H1 (cell line): ENCODE data around the gene ZNF581. TPM values are rescaled to one million over a fixed set of nuclear protein-coding genes. Genes with fewer than 3 reads are reported as not detected.

Experiments used
- CTCF ChIA-PET: fragments of 300-600 bp; sonication (Branson Sonifier 250); formaldehyde crosslinking; loops from one replicate; lab custom pipeline; 2021; ENCODE audit not compliant: partially characterized antibody; lab: Charles Lee
- POLR2A ChIA-PET: fragments of 300-600 bp; sonication (Branson Sonifier 250); formaldehyde crosslinking; loops from one replicate; lab custom pipeline; 2021; ENCODE audit warnings: inconsistent platforms; ENCODE audit not compliant: partially characterized antibody; lab: Charles Lee
- DNase-seq, 2 experiments: peaks; one replicate each; pipeline versions ENCODE4 v3.0.0 to v3.0.0-alpha.2; 2010 to 2022; ENCODE audit warnings: low spot score in 2 of 2, low read depth in 1 of 2, mixed read lengths in 1 of 2
- FAIRE-seq: peaks from 2 replicates; lab custom pipeline; 2011; peaks lifted over from hg19 to GRCh38; lab: Jason Lieb, UNC
- H2AFZ ChIP-seq: 2 replicates; pipeline ENCODE4 v1.8.1; 2012; ENCODE audit warnings: low read length, inconsistent platforms
- H2AK5ac ChIP-seq: 2 replicates; pipeline ENCODE4 v1.6.1; 2013; ENCODE audit warnings: low read depth, low read length
- H2BK120ac ChIP-seq: replicated peaks from 2 replicates; pipeline ENCODE3; 2013; ENCODE audit warnings: low read depth, low read length, inconsistent platforms
- H2BK12ac ChIP-seq: 2 replicates; pipeline ENCODE4 v1.6.1; 2013; ENCODE audit warnings: low read depth, low read length
- H2BK15ac ChIP-seq: 2 replicates; pipeline ENCODE4 v1.6.1; 2013; ENCODE audit warnings: low read length
- H2BK20ac ChIP-seq: 2 replicates; pipeline ENCODE4 v1.6.1; 2013; ENCODE audit warnings: low read length
- H2BK5ac ChIP-seq: 2 replicates; pipeline ENCODE4 v1.6.1; 2013; ENCODE audit warnings: low read depth, low read length
- H3K14ac ChIP-seq: 2 replicates; pipeline ENCODE4 v1.6.1; 2013; ENCODE audit warnings: inconsistent platforms; ENCODE audit not compliant: insufficient read length
- H3K18ac ChIP-seq: 2 replicates; pipeline ENCODE4 v1.6.1; 2013; ENCODE audit warnings: low read length; ENCODE audit errors: extremely low read depth
- H3K23ac ChIP-seq: 2 replicates; pipeline ENCODE4 v1.6.1; 2013; ENCODE audit warnings: inconsistent platforms; ENCODE audit not compliant: insufficient read length
- H3K23me2 ChIP-seq: 2 replicates; pipeline ENCODE4 v1.6.1; 2013; ENCODE audit warnings: low read depth, low read length
- H3K27ac ChIP-seq: 2 replicates; pipeline ENCODE4 v1.6.1; 2011; ENCODE audit warnings: low read depth, low read length, inconsistent platforms
- H3K27me3 ChIP-seq, 4 experiments: replicated peaks in 1 of 4; 1 replicate in 1 of 4; 2 replicates in 3 of 4; pipeline versions ENCODE4 v1.6.1 to v1.8.1; 2011 to 2013; ENCODE audit warnings: low read length in 3 of 4, mild to moderate bottlenecking in 3 of 4, inconsistent platforms in 2 of 4, mixed read lengths in 2 of 4, moderate library complexity in 1 of 4; ENCODE audit not compliant: control insufficient read depth in 3 of 4, insufficient read depth in 3 of 4; ENCODE audit errors: extremely low read depth in 1 of 4
- H3K36me3 ChIP-seq, 4 experiments: 2 replicates each; pipeline versions ENCODE4 v1.6.1 to v1.8.1; 2011 to 2013; ENCODE audit warnings: mild to moderate bottlenecking in 4 of 4, low read length in 3 of 4, moderate library complexity in 2 of 4, control low read depth in 1 of 4, inconsistent platforms in 1 of 4; ENCODE audit not compliant: insufficient read depth in 4 of 4, control insufficient read depth in 2 of 4
- H3K4ac ChIP-seq: replicated peaks from 2 replicates; pipeline ENCODE3; 2013; ENCODE audit warnings: low read length, low read depth, mixed read lengths, inconsistent platforms; ENCODE audit not compliant: insufficient read length
- H3K4me1 ChIP-seq, 4 experiments: replicated peaks in 1 of 4; 1 replicate in 1 of 4; 2 replicates in 3 of 4; pipeline versions ENCODE4 v1.6.1 to v1.8.1; 2011 to 2013; ENCODE audit warnings: low read length in 3 of 4, inconsistent platforms in 2 of 4, mixed read lengths in 1 of 4; ENCODE audit not compliant: insufficient read depth in 4 of 4, control insufficient read depth in 3 of 4
- H3K4me2 ChIP-seq, 2 experiments: 2 replicates each; pipeline versions ENCODE4 v1.6.1 to v1.8.1; 2011 to 2013; ENCODE audit warnings: low read depth in 2 of 2, low read length in 2 of 2, control low read depth in 1 of 2, inconsistent platforms in 1 of 2, mild to moderate bottlenecking in 1 of 2; ENCODE audit not compliant: insufficient read depth in 1 of 2
- H3K4me3 ChIP-seq, 4 experiments: fragments of 200-600, 300-600 bp in 1 of 4; sonication (generic), shearing (Covaris generic), sonication (Bioruptor Twin) in 1 of 4; 2 replicates each; pipeline versions ENCODE4 v1.5.1 to v1.8.1; 2011 to 2016; ENCODE audit warnings: low read length in 4 of 4, low read depth in 3 of 4, control low read depth in 2 of 4, inconsistent platforms in 2 of 4, mild to moderate bottlenecking in 2 of 4, mixed read lengths in 1 of 4, moderate library complexity in 1 of 4; ENCODE audit not compliant: insufficient read depth in 2 of 4; ENCODE audit errors: extremely low read depth in 1 of 4
- H3K56ac ChIP-seq: replicated peaks from 2 replicates; pipeline ENCODE3; 2013; ENCODE audit warnings: low read depth, mild to moderate bottlenecking, mixed read lengths, low read length, inconsistent platforms; ENCODE audit not compliant: insufficient read length
- H3K79me1 ChIP-seq: 2 replicates; pipeline ENCODE4 v1.6.1; 2013; ENCODE audit warnings: low read depth, low read length, control low read depth
- H3K79me2 ChIP-seq, 2 experiments: 2 replicates each; pipeline versions ENCODE4 v1.6.1 to v1.8.1; 2012 to 2013; ENCODE audit warnings: low read length in 2 of 2, mild to moderate bottlenecking in 2 of 2, inconsistent platforms in 1 of 2; ENCODE audit not compliant: insufficient read depth in 2 of 2, control insufficient read depth in 1 of 2
- H3K9ac ChIP-seq, 4 experiments: replicated peaks in 1 of 4; 1 replicate in 1 of 4; 2 replicates in 3 of 4; pipeline versions ENCODE4 v1.6.1 to v1.8.1; 2011 to 2013; ENCODE audit warnings: low read depth in 3 of 4, low read length in 3 of 4, control low read depth in 2 of 4, mild to moderate bottlenecking in 2 of 4, moderate library complexity in 2 of 4, inconsistent platforms in 1 of 4; ENCODE audit errors: extremely low read depth in 1 of 4
- H3K9me3 ChIP-seq, 2 experiments: 2 replicates each; pipeline versions ENCODE4 v1.6.1 to v1.8.1; 2012 to 2013; ENCODE audit warnings: mild to moderate bottlenecking in 2 of 2, moderate library complexity in 2 of 2, control low read depth in 1 of 2, inconsistent platforms in 1 of 2, low read depth in 1 of 2, low read length in 1 of 2, mixed read lengths in 1 of 2; ENCODE audit not compliant: insufficient read depth in 2 of 2
- H4K20me1 ChIP-seq, 2 experiments: replicated peaks in 1 of 2; 2 replicates each; pipeline versions ENCODE3 to v1.8.1; 2011 to 2013; ENCODE audit warnings: inconsistent platforms in 2 of 2, low read length in 2 of 2, mild to moderate bottlenecking in 1 of 2; ENCODE audit not compliant: insufficient read depth in 2 of 2, control insufficient read depth in 1 of 2
- H4K5ac ChIP-seq: 2 replicates; pipeline ENCODE4 v1.6.1; 2013; ENCODE audit warnings: low read length, low read depth, mixed read lengths, inconsistent platforms; ENCODE audit not compliant: insufficient read length
- H4K8ac ChIP-seq: 2 replicates; pipeline ENCODE4 v1.8.0; 2013; ENCODE audit warnings: mild to moderate bottlenecking, moderate library complexity, low read length, inconsistent platforms; ENCODE audit not compliant: insufficient read depth; ENCODE audit errors: extremely low read depth
- H4K91ac ChIP-seq: replicated peaks from 2 replicates; pipeline ENCODE3; 2013; ENCODE audit warnings: low read length, mixed read lengths, inconsistent platforms; ENCODE audit not compliant: insufficient read length
- NRF1 ChIP-seq: IDR thresholded peaks from 2 replicates; pipeline ENCODE4 v1.6.1; 2011; ENCODE audit warnings: mild to moderate bottlenecking, low read depth, low read length, improper control_type of control experiment
- RNF2 ChIP-seq: fragments of 200-900, 300-1000 bp; sonication (generic); IDR thresholded peaks from 2 replicates; pipeline ENCODE4 v1.7.1; 2016; ENCODE audit warnings: borderline replicate concordance, low read depth, mild to moderate bottlenecking, antibody characterized with exemption, low read length; ENCODE audit not compliant: poor library complexity, severe bottlenecking; ENCODE audit errors: missing control alignments
- RXRA ChIP-seq: IDR thresholded peaks from 2 replicates; pipeline ENCODE4 v1.6.1; 2011; ENCODE audit warnings: low read depth, mild to moderate bottlenecking, low read length, moderate library complexity; ENCODE audit not compliant: insufficient read depth
- WGBS, 2 experiments: shearing (Covaris generic) in 1 of 2; methylation state at CpG; one replicate each; pipeline versions ENCODE4 v1.1.6 to v1.1.7; 2013 to 2015; ENCODE audit warnings: low lambda C conversion rate in 2 of 2, mixed read lengths in 2 of 2, inconsistent platforms in 1 of 2, low coverage in 1 of 2, missing lambda C conversion rate in 1 of 2; ENCODE audit not compliant: insufficient replicate concordance in 2 of 2, insufficient coverage in 1 of 2, insufficient read length in 1 of 2; ENCODE audit errors: extremely low coverage in 1 of 2, missing lambda C conversion rate in 1 of 2; 5-methylcytosine and 5-hydroxymethylcytosine counted together
- polyA plus RNA-seq, 7 experiments: library from polyadenylated mRNA; depleted of rRNA in 3 of 7; stranded (reverse) in 5 of 7; unstranded in 2 of 7; fragments of >200 nt in 5 of 7; fragments of 200-250 nt in 2 of 7; gene quantifications; 1 replicate in 5 of 7; 2 replicates in 1 of 7; 4 replicates in 1 of 7; pipeline versions ENCODE4 v1.2.1 to v1.2.3, GENCODE V29; 2011 to 2013; ENCODE audit warnings: missing spikeins in 2 of 7, mixed read lengths in 2 of 7
- total RNA-seq: library from RNA; stranded (reverse); fragmentation: NEBNext Ultra II Directional; extraction: Animal tissue kit (Norgen Biotek cat#: 25700); gene quantifications from 2 replicates; pipeline ENCODE4 v1.2.1, GENCODE V29; 2021

The ZNF581 gene
- total and polyA plus RNA-seq, 2 of the 8 experiments (the other 6 are each of a cell fraction or from before 2014, with no cell fraction given): 73.0 to 76.1 TPM

- Histone ChIP-seq H3K14ac (no peak overlapping the region), H3K18ac (no peak overlapping the region), H4K91ac (no peak overlapping the region)
Measured at GRCh38 chr19:55596304-55596703, 47.1 kb upstream of the ZNF581 start.

More at GRCh38 chr19:55596304-55596703, 47.1 kb upstream of the ZNF581 start:
- Histone ChIP-seq H3K36me3 (peaks cover 0 to 10% (median 8%) of the 10 kb centered on the region in 4 experiments; a peak in 3 of 8 replicates), H3K4me2 (no peak overlapping the region), H4K8ac (no peak overlapping the region), H3K4me1 (peaks cover 0 to 9% (median 6%) of the 10 kb centered on the region in 4 experiments; a peak in 4 of 7 replicates), H2BK20ac (no peak overlapping the region), H3K4me3 (no peak overlapping the region), H3K23ac (no peak overlapping the region), H3K79me1 (peaks cover 3% of the 10 kb centered on the region), H2BK5ac (no peak overlapping the region), H3K27ac (no peak overlapping the region), H3K27me3 (peaks cover 0 to 2% (median 0%) of the 10 kb centered on the region in 4 experiments; a peak in 1 of 7 replicates), H3K56ac (no peak overlapping the region), H3K4ac (no peak overlapping the region), H2BK15ac (no peak overlapping the region), H3K23me2 (peaks cover 10% of the 10 kb centered on the region; the same call in 1 of the 2 replicates), H2AFZ (no peak overlapping the region), H3K9me3 (no peaks in the 10 kb centered on the region), H4K5ac (no peak overlapping the region), H2BK120ac (no peak overlapping the region), H3K79me2 (peaks cover 0 to 3% of the 10 kb centered on the region in 2 experiments; a peak in 2 of 4 replicates), H4K20me1 (peaks cover 0 to 2% of the 10 kb centered on the region in 2 experiments), H2AK5ac (no peak overlapping the region), H3K9ac (no peak overlapping the region), H2BK12ac (no peak overlapping the region)
- ChIA-PET POLR2A (interaction anchor here (0.7 to 3.7 kb wide), 4 partner anchors 8 to 44 kb away, joined by 3 to 27 read pairs (median 4); partner anchors contain the start of gene ZNF579), CTCF (interaction anchor here (1.0 to 2.6 kb wide), 2 partner anchors 10 to 35 kb away, joined by 3 to 10 read pairs; partner anchors contain the start of gene ZNF865)
- DNase-seq (no peak), FAIRE-seq (no peak)
- 70% methylated on average over 3 of the region's 3 CpGs; no CpG with 5 or more reads in 1 of the 2 experiments for WGBS, 2 experiments
- TF ChIP-seq NRF1: no peak
- no peak for TF ChIP-seq RXRA
- TF ChIP-seq RNF2: no peak
